Keratinocyte (primary cell): Measurements from ENCODE around the gene EPHB2. TPM values are rescaled to one million over a fixed set of nuclear protein-coding genes. Genes with fewer than 3 reads are reported as not detected.

Experiments
- DNase-seq: peaks from one replicate; pipeline ENCODE4 v3.0.0-alpha.2; 2011; ENCODE audit warnings: low read depth, missing footprints, low spot score
- FAIRE-seq: peaks from 2 replicates; lab custom pipeline; 2011; peaks lifted over from hg19 to GRCh38; lab: Jason Lieb, UNC
- H2AFZ ChIP-seq: 2 replicates; pipeline ENCODE4 v1.6.0; 2012; ENCODE audit warnings: low read length, control low read depth, inconsistent platforms; ENCODE audit not compliant: control insufficient read depth
- H3K27ac ChIP-seq: 2 replicates; pipeline ENCODE4 v1.5.1; 2011; ENCODE audit warnings: low read length; ENCODE audit not compliant: control insufficient read depth, insufficient read depth
- H3K27me3 ChIP-seq: 3 replicates; pipeline ENCODE4 v1.6.0; 2011; ENCODE audit warnings: low read length; ENCODE audit not compliant: control insufficient read depth, insufficient read depth; ENCODE audit errors: extremely low read depth
- H3K36me3 ChIP-seq, 2 experiments: 2 replicates in 1 of 2; 3 replicates in 1 of 2; pipeline ENCODE4 v1.5.1; 2011; ENCODE audit warnings: low read length in 2 of 2, mild to moderate bottlenecking in 1 of 2; ENCODE audit not compliant: control insufficient read depth in 2 of 2, insufficient read depth in 2 of 2; ENCODE audit errors: extremely low read depth in 1 of 2
- H3K4me1 ChIP-seq: 3 replicates; pipeline ENCODE4 v1.5.1; 2011; ENCODE audit warnings: low read length; ENCODE audit not compliant: control insufficient read depth, insufficient read depth; ENCODE audit errors: extremely low read depth
- H3K4me2 ChIP-seq: 3 replicates; pipeline ENCODE4 v1.6.0; 2011; ENCODE audit warnings: low read depth, low read length; ENCODE audit not compliant: control insufficient read depth, insufficient read depth; ENCODE audit errors: extremely low read depth
- H3K4me3 ChIP-seq, 3 experiments: fragments of 200-600 bp in 1 of 3; sonication (generic) in 1 of 3; 2 replicates in 2 of 3; 3 replicates in 1 of 3; pipeline ENCODE4 v1.5.1; 2011 to 2016; ENCODE audit warnings: low read length in 3 of 3, mild to moderate bottlenecking in 3 of 3, control low read depth in 2 of 3, inconsistent platforms in 1 of 3, low read depth in 1 of 3, mixed read lengths in 1 of 3, mixed run types in 1 of 3, moderate library complexity in 1 of 3; ENCODE audit not compliant: control insufficient read depth in 2 of 3, insufficient read depth in 2 of 3; ENCODE audit errors: extremely low read depth in 1 of 3
- H3K79me2 ChIP-seq: 2 replicates; pipeline ENCODE4 v1.6.0; 2012; ENCODE audit warnings: low read length; ENCODE audit not compliant: control insufficient read depth, insufficient read depth
- H3K9ac ChIP-seq: 3 replicates; pipeline ENCODE4 v1.6.0; 2011; ENCODE audit warnings: low read length; ENCODE audit not compliant: control insufficient read depth, insufficient read depth; ENCODE audit errors: extremely low read depth
- H3K9me1 ChIP-seq: 3 replicates; pipeline ENCODE4 v1.6.0; 2011; ENCODE audit warnings: low read length; ENCODE audit not compliant: control insufficient read depth, insufficient read depth; ENCODE audit errors: extremely low read depth
- H3K9me3 ChIP-seq: 2 replicates; pipeline ENCODE4 v1.5.1; 2012; ENCODE audit warnings: low read depth, low read length; ENCODE audit not compliant: control insufficient read depth
- H4K20me1 ChIP-seq: 3 replicates; pipeline ENCODE4 v1.6.0; 2011; ENCODE audit warnings: low read length; ENCODE audit not compliant: control insufficient read depth, insufficient read depth; ENCODE audit errors: extremely low read depth
- CTCF ChIP-seq, 3 experiments: IDR thresholded peaks in 1 of 3; conservative IDR thresholded peaks in 1 of 3; optimal IDR thresholded peaks in 1 of 3; 2 replicates in 2 of 3; 3 replicates in 1 of 3; pipeline versions ENCODE3 to v1.5.1; 2011; ENCODE audit warnings: low read length in 3 of 3, mild to moderate bottlenecking in 3 of 3, moderate library complexity in 2 of 3, control low read depth in 1 of 3, inconsistent platforms in 1 of 3; ENCODE audit not compliant: insufficient read depth in 2 of 3; ENCODE audit errors: extremely low read depth in 1 of 3
- EZH2 ChIP-seq: IDR thresholded peaks from one replicate; pipeline ENCODE4 v1.6.1; 2012; ENCODE audit warnings: inconsistent platforms, mild to moderate bottlenecking, low read length, moderate library complexity
- dilution Hi-C: fragments of 300-500 bp; cut with MboI; formaldehyde crosslinking; loops from one replicate; pipeline ENCODE4 v1.7.0; 2020; ENCODE audit warnings: low sequenced_read_pairs; ENCODE audit not compliant: extremely low pct_ligation_motif_present
- polyA plus RNA-seq, 5 experiments: library from polyadenylated mRNA; depleted of rRNA in 3 of 5; stranded (reverse) in 3 of 5; stranded (forward) in 1 of 5; unstranded in 1 of 5; fragments of >200 nt; gene quantifications; 1 replicate in 1 of 5; 2 replicates in 3 of 5; 3 replicates in 1 of 5; pipeline versions ENCODE4 v1.2.1 to v1.2.3, GENCODE V29; 2011 to 2012; ENCODE audit warnings: missing spikeins in 2 of 5, low read depth in 1 of 5, low replicate concordance in 1 of 5

EPHB2 gene
- polyA plus RNA-seq, 1 donor (not counting 4 experiments of a cell fraction or from before 2014, with no cell fraction given): 0.10 TPM

GRCh38 chr1:22875841-22876240 is 165.2 kb downstream of the EPHB2 start:
- no peaks in the 10 kb centered on the region for H3K9me3 ChIP-seq
- H3K4me1 ChIP-seq: no peaks in the 10 kb centered on the region
- H3K9ac ChIP-seq: no peak overlapping the region
- H3K27ac ChIP-seq: no peak overlapping the region
- H3K4me3 ChIP-seq: no peak overlapping the region
- H3K79me2 ChIP-seq: no peaks in the 10 kb centered on the region
- H2AFZ ChIP-seq: no peak overlapping the region
- no peak overlapping the region for H3K4me2 ChIP-seq
- DNase-seq (no peak), FAIRE-seq (no peak)
- no peaks in the 10 kb centered on the region for H3K9me1 ChIP-seq
- no peak for TF ChIP-seq EZH2
- no peak for TF ChIP-seq CTCF (optimal IDR thresholded peaks at IDR 0.05 in 1 of 3, IDR thresholded peaks at IDR 0.05 in 1 of 3, conservative IDR thresholded peaks at IDR 0.05 in 1 of 3; ENCODE audit: extremely low read depth in 1 of 3, insufficient read depth in 2 of 3, low read length in 3 of 3)
- H3K36me3 ChIP-seq: no peaks in the 10 kb centered on the region
- no peaks in the 10 kb centered on the region for H4K20me1 ChIP-seq
- H3K27me3 ChIP-seq: peaks cover 21% of the 10 kb centered on the region
- dilution Hi-C loops: no loop called here

GRCh38 chr1:22876359-22877111 is 165.9 kb downstream of the EPHB2 start:
- dilution Hi-C loops: no loop called here
- DNase-seq (no peak), FAIRE-seq (no peak)
- Histone ChIP-seq H3K4me1 (no peaks in the 10 kb centered on the region), H3K79me2 (no peaks in the 10 kb centered on the region), H3K27me3 (peaks cover 21% of the 10 kb centered on the region), H3K9me1 (no peaks in the 10 kb centered on the region), H3K27ac (no peak overlapping the region), H3K36me3 (no peaks in the 10 kb centered on the region), H3K9ac (no peak overlapping the region), H2AFZ (no peak overlapping the region), H3K4me2 (no peak overlapping the region), H3K4me3 (no peak overlapping the region), H3K9me3 (no peaks in the 10 kb centered on the region), H4K20me1 (no peaks in the 10 kb centered on the region)
- TF ChIP-seq EZH2 (no peak), CTCF (optimal IDR thresholded peaks at IDR 0.05 in 1 of 3, IDR thresholded peaks at IDR 0.05 in 1 of 3, conservative IDR thresholded peaks at IDR 0.05 in 1 of 3; ENCODE audit: extremely low read depth in 1 of 3, insufficient read depth in 2 of 3, low read length in 3 of 3) (no peak)
